ENCODE data around the gene MRAP.

MRAP gene

GRCh38 chr21:32350211-32350980, 51.7 kb downstream of the MRAP start:
- DNase-seq: no peak

DNA sequence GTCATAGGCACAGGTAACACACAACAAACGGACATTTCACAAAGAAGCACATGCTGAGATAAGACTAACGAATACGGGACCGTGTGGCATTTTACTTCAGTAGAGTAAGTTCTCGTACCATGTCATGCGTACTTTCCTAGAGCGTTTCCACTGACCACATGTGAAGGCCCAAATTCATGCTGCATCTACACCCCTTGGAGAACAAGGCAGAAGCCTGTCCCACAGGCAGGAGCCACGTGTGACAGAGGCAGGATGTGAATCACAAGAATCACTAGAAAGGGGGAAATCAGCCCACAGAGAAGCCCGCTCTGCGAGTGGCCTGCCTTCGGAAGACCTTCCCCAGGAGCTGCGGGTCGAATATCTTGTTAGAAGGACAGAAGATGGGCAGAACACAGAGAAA, 52.3 kb downstream of the MRAP start:
- no peak for DNase-seq

DNA sequence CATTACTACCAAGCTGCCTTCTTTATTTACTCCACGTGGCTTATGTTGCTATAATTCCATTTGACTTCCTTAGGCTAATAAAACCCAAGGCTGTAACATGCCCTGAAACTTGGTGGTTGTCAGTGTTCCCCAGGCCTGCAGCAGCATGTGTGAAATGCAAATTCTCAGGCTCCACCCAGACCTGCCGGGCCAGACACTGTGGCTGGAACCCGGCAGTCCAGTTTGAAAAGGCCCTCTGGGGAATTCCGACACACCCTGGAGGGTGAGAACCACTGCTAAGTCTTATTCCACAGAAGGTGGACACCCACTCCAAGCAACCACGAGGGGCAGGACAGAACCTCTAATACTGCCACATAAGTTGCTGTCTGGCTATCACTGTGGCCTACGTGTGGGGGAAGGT, 52.8 kb downstream of the MRAP start:
- no peak for DNase-seq

- no peak for DNase-seq
Measured at GRCh38 chr21:32352526-32352925, 53.9 kb downstream of the MRAP start.

GRCh38 chr21:32353002-32353711, 54.5 kb downstream of the MRAP start:
- no peak for DNase-seq

DNA sequence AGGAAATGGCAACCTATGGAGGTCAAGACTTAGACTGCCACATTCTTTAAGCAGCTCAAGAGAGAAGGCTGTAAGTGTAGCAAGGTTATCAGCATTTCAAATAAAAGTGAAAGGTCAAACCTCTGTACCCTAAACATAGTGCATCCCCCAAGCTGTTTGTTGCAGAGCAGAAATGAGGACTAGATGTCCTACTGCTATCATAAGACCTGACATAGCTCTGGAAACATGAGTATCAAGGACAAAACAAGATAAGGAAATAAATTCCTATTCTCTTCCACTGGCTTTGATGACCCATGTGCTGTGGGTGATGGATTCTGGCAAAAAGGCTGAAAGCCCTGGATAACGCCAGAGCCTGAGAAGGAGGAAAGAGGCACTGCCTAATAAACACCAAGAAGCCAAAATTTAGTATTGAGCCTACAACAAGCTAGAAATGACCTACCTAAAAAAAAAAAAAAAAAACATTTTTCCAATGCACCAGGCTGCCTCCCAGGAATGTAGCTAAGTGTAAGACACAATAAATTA, 58.3 kb downstream of the MRAP start:
- DNase-seq: no peak

DNA sequence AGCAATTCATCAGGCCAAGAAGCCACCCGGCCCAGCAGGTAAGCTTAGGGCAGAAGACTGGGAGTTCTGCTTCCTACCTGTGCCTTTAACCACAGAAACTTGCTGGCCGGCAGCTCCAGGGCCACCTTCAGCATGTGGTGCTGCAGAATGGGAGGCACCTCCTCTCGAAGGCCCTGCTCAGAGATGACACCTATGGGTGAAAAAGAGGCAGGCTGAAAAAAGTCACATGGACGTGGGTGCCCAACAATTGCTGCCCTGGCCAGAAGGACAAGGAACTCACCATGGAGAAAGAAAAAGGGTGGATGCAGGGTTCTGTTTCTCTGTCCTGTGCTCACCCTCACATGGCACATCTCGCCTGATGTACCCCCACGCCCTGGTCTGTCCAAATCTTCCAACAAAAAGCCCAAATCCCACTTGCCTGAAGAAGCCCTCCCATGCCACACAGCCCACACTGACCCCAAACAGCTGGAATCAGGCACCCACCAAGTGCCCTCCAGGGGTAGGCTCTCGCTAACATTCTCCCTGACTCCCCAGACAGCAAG, 61.1 kb downstream of the MRAP start:
- DNase-seq: no peak

DNA sequence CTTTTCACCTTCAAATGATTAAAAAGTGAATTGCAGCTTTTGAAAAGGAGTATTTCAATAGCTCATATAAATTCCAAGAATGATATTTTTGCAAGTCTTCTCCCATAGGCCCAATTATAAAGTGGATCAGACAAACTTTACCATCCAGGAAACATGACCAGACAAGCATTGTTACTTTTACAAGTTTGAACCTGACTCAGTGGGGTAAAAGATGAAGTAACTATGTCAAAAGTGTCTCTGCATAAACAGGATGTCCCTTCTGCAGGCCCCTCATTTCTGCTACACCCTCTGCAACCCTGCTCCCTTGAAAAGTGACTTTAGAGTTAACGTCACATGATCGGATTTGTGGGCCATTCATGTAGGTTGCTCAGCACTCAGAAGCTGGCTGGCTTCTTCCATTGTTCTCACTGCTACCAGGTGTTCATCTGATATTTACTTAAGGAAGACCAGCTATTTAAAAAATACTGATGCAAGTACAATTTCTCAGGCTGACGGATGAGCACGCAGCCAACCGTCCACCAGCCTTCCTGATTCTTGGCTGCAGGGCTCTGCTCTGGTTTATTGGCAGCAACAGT, 61.8 kb downstream of the MRAP start:
- DNase-seq: no peak

Data from activated naive CD4-positive, alpha-beta T cell treated with Interleukin-2 at 50 U/mL for 16 hours (primary cell).